HEK293 (cell line): ENCODE data around the gene SLC22A31.

Experiments used
- CTCF ChIA-PET: fragments of 350-600 bp; formaldehyde crosslinking; extraction: SDS; loops from one replicate; lab custom pipeline; 2021; ENCODE audit warnings: antibody characterized with exemption; lab: Yijun Ruan, JAX
- POLR2A ChIA-PET: fragments of 300-600 bp; formaldehyde crosslinking; extraction: SDS; loops from one replicate; lab custom pipeline; 2020; ENCODE audit warnings: antibody characterized with exemption, inconsistent platforms; lab: Yijun Ruan, JAX
- H3K27ac ChIP-seq: fragments of 200-500 bp; sonication (Bioruptor generic); 2 replicates; pipeline ENCODE4 v1.5.1; 2014; ENCODE audit warnings: low read depth, low read length, control low read depth, inconsistent platforms; ENCODE audit errors: extremely low read depth
- H3K36me3 ChIP-seq, 2 experiments: fragments of 200-500 bp in 1 of 2; sonication (Bioruptor generic) in 1 of 2; 1 replicate in 1 of 2; 2 replicates in 1 of 2; pipeline ENCODE4 v1.5.1; 2014 to 2017; ENCODE audit warnings: inconsistent platforms in 2 of 2, low read length in 2 of 2; ENCODE audit not compliant: control insufficient read depth in 2 of 2, insufficient read depth in 1 of 2
- H3K4me1 ChIP-seq: fragments of 200-500 bp; sonication (Bioruptor generic); 2 replicates; pipeline ENCODE4 v1.5.1; 2014; ENCODE audit warnings: mild to moderate bottlenecking, low read length, inconsistent platforms; ENCODE audit not compliant: control insufficient read depth, insufficient read depth
- H3K4me3 ChIP-seq: 2 replicates; pipeline ENCODE4 v1.5.1; 2011; ENCODE audit warnings: low read depth, mild to moderate bottlenecking, control low read depth, low read length, moderate library complexity
- H3K9me3 ChIP-seq: fragments of 200-500 bp; sonication (Bioruptor generic); 2 replicates; pipeline ENCODE4 v1.5.1; 2014; ENCODE audit warnings: low read depth, low read length, inconsistent platforms; ENCODE audit not compliant: control insufficient read depth, insufficient read depth
- EGR2 ChIP-seq: fragments of 450-650 bp; formaldehyde crosslinking; IDR thresholded peaks from 2 replicates; pipeline ENCODE4 v1.5.1; 2016; ENCODE audit warnings: low read depth, missing biosample characterization, missing genetic modification characterization
- HOXD13 ChIP-seq: sonication (generic); formaldehyde crosslinking; IDR thresholded peaks from 2 replicates; pipeline ENCODE4 v1.8.0; 2022; ENCODE audit warnings: missing genetic modification reagents, borderline replicate concordance
- KLF7 ChIP-seq: fragments of 450-650 bp; formaldehyde crosslinking; IDR thresholded peaks from 2 replicates; pipeline ENCODE4 v1.5.1; 2016; ENCODE audit warnings: missing biosample characterization, missing genetic modification characterization, borderline replicate concordance
- KLF9 ChIP-seq: fragments of 450-650 bp; formaldehyde crosslinking; IDR thresholded peaks from 2 replicates; pipeline ENCODE4 v1.5.1; 2016; ENCODE audit warnings: missing biosample characterization, missing genetic modification characterization, low read depth
- MEIS1 ChIP-seq: sonication (generic); formaldehyde crosslinking; IDR thresholded peaks from 2 replicates; pipeline ENCODE4 v1.8.1; 2022; ENCODE audit warnings: missing genetic modification reagents, mild to moderate bottlenecking, borderline replicate concordance
- SP3 ChIP-seq: fragments of 450-650 bp; formaldehyde crosslinking; IDR thresholded peaks from 2 replicates; pipeline ENCODE4 v1.5.1; 2016; ENCODE audit warnings: missing biosample characterization, missing genetic modification characterization
- TRIM28 ChIP-seq: IDR thresholded peaks from 2 replicates; pipeline ENCODE4 v1.6.1; 2011; ENCODE audit warnings: low read length, control low read depth, borderline replicate concordance
- YY2 ChIP-seq: fragments of 450-650 bp; formaldehyde crosslinking; IDR thresholded peaks from 2 replicates; pipeline ENCODE4 v1.5.1; 2016; ENCODE audit warnings: missing biosample characterization, missing genetic modification characterization
- ZBTB20 ChIP-seq: fragments of 450-650 bp; formaldehyde crosslinking; IDR thresholded peaks from 2 replicates; pipeline ENCODE4 v1.5.1; 2016; ENCODE audit warnings: missing biosample characterization, missing genetic modification characterization
- ZFHX2 ChIP-seq: fragments of 450-650 bp; formaldehyde crosslinking; conservative IDR thresholded peaks from 2 replicates; pipeline ENCODE4 v1.5.1; 2016; ENCODE audit warnings: missing biosample characterization, missing genetic modification characterization
- ZFP69B ChIP-seq: fragments of 450-650 bp; formaldehyde crosslinking; IDR thresholded peaks from 2 replicates; pipeline ENCODE4 v1.5.1; 2016; ENCODE audit warnings: missing biosample characterization, missing genetic modification characterization
- ZNF184 ChIP-seq: fragments of 450-650 bp; IDR thresholded peaks from 2 replicates; pipeline ENCODE4 v1.5.1; 2018; ENCODE audit warnings: missing biosample characterization, mild to moderate bottlenecking, missing genetic modification characterization
- ZNF335 ChIP-seq: fragments of 450-650 bp; formaldehyde crosslinking; conservative IDR thresholded peaks from 2 replicates; pipeline ENCODE4 v1.5.1; 2016; ENCODE audit warnings: missing biosample characterization, missing genetic modification characterization
- ZNF37A ChIP-seq: fragments of 450-650 bp; IDR thresholded peaks from 2 replicates; pipeline ENCODE4 v1.5.1; 2018; ENCODE audit warnings: missing biosample characterization, missing genetic modification characterization
- ZNF394 ChIP-seq: fragments of 450-650 bp; formaldehyde crosslinking; IDR thresholded peaks from 2 replicates; pipeline ENCODE4 v1.5.1; 2016; ENCODE audit warnings: missing biosample characterization, missing genetic modification characterization, mild to moderate bottlenecking, moderate library complexity, borderline replicate concordance
- ZNF544 ChIP-seq: fragments of 450-650 bp; formaldehyde crosslinking; IDR thresholded peaks from 2 replicates; pipeline ENCODE4 v1.5.0; 2017; ENCODE audit warnings: missing biosample characterization, missing genetic modification characterization
- ZNF600 ChIP-seq: fragments of 450-650 bp; formaldehyde crosslinking; IDR thresholded peaks from 2 replicates; pipeline ENCODE4 v1.5.1; 2016; ENCODE audit warnings: missing biosample characterization, missing genetic modification characterization
- ZNF768 ChIP-seq: fragments of 450-650 bp; formaldehyde crosslinking; IDR thresholded peaks from 2 replicates; pipeline ENCODE4 v1.5.1; 2018; ENCODE audit warnings: missing biosample characterization, mild to moderate bottlenecking, missing genetic modification characterization
- ZSCAN16 ChIP-seq: fragments of 450-650 bp; formaldehyde crosslinking; IDR thresholded peaks from 2 replicates; pipeline ENCODE4 v1.5.1; 2016; ENCODE audit warnings: missing biosample characterization, missing genetic modification characterization
- TF ChIP-seq, protein P1 (sequence below): fragments of 450-650 bp; formaldehyde crosslinking; IDR thresholded peaks from 2 replicates; pipeline ENCODE4 v1.5.0; 2017; ENCODE audit warnings: missing biosample characterization, missing genetic modification characterization, borderline replicate concordance
- TF ChIP-seq, protein P2 (sequence below): fragments of 450-650 bp; formaldehyde crosslinking; IDR thresholded peaks from 2 replicates; pipeline ENCODE4 v1.5.1; 2016; ENCODE audit warnings: missing biosample characterization, missing genetic modification characterization
- TF ChIP-seq, protein P3 (sequence below): fragments of 450-650 bp; formaldehyde crosslinking; IDR thresholded peaks from 2 replicates; pipeline ENCODE4 v1.5.1; 2016; ENCODE audit warnings: missing biosample characterization, missing genetic modification characterization
- TF ChIP-seq, protein P4 (sequence below): fragments of 450-650 bp; IDR thresholded peaks from 2 replicates; pipeline ENCODE4 v1.5.1; 2018; ENCODE audit warnings: missing biosample characterization, mild to moderate bottlenecking, missing genetic modification characterization

The SLC22A31 gene

DNA sequence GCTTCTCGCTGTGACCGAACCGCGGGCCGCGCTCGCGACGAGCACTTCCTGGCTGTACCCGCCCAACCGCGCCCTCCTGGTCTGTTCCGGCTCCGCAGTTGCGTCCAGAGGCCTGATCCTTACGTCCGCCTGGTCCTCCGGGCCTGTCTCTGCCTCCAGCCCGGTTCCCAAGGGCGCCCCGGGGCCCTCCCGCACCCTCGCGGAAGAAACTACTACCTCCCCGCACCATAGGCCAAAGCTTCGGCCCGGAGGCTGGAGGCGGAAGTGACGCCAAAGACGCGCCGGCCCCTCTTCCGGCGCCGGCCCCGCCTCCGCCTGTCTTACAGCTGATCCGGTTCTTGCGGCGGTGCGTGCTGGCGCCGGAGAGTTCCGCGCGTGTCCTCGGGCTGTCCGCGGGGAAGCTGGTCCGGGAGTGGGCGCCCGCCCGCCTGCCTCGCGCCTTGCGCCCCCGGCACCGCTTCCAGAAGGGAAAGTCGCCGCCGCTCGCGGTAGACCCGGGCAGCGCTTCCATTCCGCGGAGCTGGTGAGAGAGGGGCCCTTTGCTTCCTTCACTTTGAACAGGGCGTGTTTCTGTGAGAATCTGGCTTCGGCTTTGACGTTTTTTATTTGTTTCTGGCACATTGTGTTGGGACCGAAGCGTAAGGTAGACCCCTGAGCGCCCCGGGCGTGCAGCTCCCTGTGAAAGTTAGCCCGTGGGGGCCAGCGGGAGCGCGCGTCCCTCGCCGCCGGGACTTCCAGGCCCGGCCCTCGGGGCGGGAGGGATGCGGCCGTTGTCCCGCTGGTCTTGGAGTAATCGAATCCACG, 17.3 kb upstream of the SLC22A31 start, which contains the start of gene ZNF778 (continued):
- TF ChIP-seq ZNF184 (tag by site-specific recombination) = no peak
- TF ChIP-seq ZNF394 (tag by site-specific recombination) = peak; percentile 63; the same call in 1 of the 2 replicates
- no peak for TF ChIP-seq ZNF37A (tag by site-specific recombination)
- TF ChIP-seq TRIM28 = no peak
- TF ChIP-seq ZBTB20 (tag by site-specific recombination) = peak; percentile 76; the same call in 1 of the 2 replicates
- TF ChIP-seq ZNF600 (tag by site-specific recombination) = peak; percentile 48; the same call in 1 of the 2 replicates
- no peak for TF ChIP-seq HOXD13 (CRISPR knock-in tag)
- TF ChIP-seq KLF9 (tag by site-specific recombination) = peak; percentile 89
- no peak for TF ChIP-seq YY2
- peak; percentile 16; the same call in 1 of the 2 replicates for TF ChIP-seq ZFP69B (tag by site-specific recombination)
- TF ChIP-seq, protein P1, sequence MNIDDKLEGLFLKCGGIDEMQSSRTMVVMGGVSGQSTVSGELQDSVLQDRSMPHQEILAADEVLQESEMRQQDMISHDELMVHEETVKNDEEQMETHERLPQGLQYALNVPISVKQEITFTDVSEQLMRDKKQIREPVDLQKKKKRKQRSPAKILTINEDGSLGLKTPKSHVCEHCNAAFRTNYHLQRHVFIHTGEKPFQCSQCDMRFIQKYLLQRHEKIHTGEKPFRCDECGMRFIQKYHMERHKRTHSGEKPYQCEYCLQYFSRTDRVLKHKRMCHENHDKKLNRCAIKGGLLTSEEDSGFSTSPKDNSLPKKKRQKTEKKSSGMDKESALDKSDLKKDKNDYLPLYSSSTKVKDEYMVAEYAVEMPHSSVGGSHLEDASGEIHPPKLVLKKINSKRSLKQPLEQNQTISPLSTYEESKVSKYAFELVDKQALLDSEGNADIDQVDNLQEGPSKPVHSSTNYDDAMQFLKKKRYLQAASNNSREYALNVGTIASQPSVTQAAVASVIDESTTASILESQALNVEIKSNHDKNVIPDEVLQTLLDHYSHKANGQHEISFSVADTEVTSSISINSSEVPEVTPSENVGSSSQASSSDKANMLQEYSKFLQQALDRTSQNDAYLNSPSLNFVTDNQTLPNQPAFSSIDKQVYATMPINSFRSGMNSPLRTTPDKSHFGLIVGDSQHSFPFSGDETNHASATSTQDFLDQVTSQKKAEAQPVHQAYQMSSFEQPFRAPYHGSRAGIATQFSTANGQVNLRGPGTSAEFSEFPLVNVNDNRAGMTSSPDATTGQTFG = no peak
- TF ChIP-seq KLF7 (tag by site-specific recombination) = no peak; the same call in 1 of the 2 replicates
- TF ChIP-seq, protein P2, sequence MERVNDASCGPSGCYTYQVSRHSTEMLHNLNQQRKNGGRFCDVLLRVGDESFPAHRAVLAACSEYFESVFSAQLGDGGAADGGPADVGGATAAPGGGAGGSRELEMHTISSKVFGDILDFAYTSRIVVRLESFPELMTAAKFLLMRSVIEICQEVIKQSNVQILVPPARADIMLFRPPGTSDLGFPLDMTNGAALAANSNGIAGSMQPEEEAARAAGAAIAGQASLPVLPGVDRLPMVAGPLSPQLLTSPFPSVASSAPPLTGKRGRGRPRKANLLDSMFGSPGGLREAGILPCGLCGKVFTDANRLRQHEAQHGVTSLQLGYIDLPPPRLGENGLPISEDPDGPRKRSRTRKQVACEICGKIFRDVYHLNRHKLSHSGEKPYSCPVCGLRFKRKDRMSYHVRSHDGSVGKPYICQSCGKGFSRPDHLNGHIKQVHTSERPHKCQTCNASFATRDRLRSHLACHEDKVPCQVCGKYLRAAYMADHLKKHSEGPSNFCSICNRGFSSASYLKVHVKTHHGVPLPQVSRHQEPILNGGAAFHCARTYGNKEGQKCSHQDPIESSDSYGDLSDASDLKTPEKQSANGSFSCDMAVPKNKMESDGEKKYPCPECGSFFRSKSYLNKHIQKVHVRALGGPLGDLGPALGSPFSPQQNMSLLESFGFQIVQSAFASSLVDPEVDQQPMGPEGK (tag by site-specific recombination) = peak; percentile 50
- peak; percentile 48; the same call in 1 of the 2 replicates for TF ChIP-seq SP3 (tag by site-specific recombination)

DNA sequence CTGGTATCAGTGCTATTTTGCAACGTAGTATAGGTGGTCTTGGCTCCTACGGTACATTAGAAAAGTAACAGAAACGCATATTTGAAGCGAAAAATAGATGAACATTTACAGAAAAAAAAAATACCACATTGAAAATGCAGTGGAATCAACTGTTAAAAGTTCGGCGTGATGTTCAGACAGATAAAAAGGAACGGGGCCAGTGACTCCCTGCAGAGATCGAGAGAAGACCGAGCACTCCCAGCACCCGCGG, 16.7 kb upstream of the SLC22A31 start:
- ChIA-PET POLR2A (interaction anchor here (1.1 to 1.7 kb wide), 6 partner anchors 16 to 407 kb away, joined by 3 to 9 read pairs (median 6); partner anchors contain the start of gene CDH15), CTCF (interaction anchor here (1.0 to 1.5 kb wide), 3 partner anchors 15 to 80 kb away, joined by 5 to 6 read pairs (median 5); no protein-coding TSS in a partner anchor)
- Histone ChIP-seq H3K36me3 (peaks cover 0 to 29% of the 10 kb centered on the region in 2 experiments; a peak in 2 of 3 replicates), H3K4me3 (peak overlapping the region; percentile 65), H3K9me3 (no peaks in the 10 kb centered on the region), H3K4me1 (no peaks in the 10 kb centered on the region), H3K27ac (peak overlapping the region; percentile 78)
- TF ChIP-seq MEIS1 (CRISPR knock-in tag) = no peak

DNA sequence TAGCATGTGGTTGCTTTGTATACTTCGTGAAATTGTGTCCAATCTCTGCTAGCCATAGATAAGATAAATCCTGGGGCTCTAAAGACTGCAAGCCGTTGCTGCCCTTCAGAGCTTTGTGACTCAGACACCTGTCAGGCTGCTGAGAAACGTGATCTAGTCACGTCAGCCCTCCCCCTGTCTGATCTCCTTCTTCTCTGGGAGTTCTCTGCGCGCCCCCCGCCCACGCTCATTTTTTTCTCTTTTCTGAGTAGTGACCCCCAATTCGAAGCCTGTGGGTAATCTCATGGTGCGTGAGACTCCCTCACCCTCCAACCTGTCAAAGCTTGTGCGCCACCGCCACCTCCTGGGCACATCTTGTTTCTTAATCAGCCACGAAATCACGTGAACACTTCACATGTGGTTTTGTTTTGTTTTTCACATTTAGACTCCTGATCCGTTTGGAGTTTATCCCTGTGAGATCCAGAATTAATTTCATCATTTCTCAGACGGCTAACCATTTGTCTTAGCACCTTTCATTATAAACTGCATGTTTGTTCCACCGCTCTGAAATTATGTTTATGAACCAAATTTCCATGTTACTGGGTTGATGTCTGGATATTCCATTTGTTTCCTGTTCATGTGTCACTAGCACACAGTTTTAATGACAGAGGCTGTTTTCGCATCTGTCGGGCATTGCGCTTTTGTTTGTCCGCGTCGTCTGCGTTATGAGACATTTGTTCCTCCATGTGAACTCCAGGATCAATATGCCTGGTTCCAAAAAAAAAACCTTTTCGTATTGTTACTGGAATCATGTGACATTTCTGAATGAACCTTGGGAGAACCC, 16.2 kb upstream of the SLC22A31 start:
- H3K4me1 ChIP-seq = no peaks in the 10 kb centered on the region
- H3K36me3 ChIP-seq = peaks cover 0 to 23% of the 10 kb centered on the region in 2 experiments; a peak in 2 of 3 replicates
- H3K9me3 ChIP-seq = no peaks in the 10 kb centered on the region
- ChIA-PET POLR2A (interaction anchor here (1.0 to 1.7 kb wide), 2 partner anchors 15 to 31 kb away, joined by 3 to 4 read pairs; no protein-coding TSS in a partner anchor), CTCF (interaction anchor here (0.6 to 1.5 kb wide), 9 partner anchors 9 to 401 kb away, joined by 3 to 5 read pairs (median 3); no protein-coding TSS in a partner anchor)
- H3K27ac ChIP-seq = peak overlapping the region; percentile 78; the same call in 1 of the 2 replicates
- H3K4me3 ChIP-seq = peak overlapping the region; percentile 65
- TF ChIP-seq, protein P3, sequence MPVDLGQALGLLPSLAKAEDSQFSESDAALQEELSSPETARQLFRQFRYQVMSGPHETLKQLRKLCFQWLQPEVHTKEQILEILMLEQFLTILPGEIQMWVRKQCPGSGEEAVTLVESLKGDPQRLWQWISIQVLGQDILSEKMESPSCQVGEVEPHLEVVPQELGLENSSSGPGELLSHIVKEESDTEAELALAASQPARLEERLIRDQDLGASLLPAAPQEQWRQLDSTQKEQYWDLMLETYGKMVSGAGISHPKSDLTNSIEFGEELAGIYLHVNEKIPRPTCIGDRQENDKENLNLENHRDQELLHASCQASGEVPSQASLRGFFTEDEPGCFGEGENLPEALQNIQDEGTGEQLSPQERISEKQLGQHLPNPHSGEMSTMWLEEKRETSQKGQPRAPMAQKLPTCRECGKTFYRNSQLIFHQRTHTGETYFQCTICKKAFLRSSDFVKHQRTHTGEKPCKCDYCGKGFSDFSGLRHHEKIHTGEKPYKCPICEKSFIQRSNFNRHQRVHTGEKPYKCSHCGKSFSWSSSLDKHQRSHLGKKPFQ (tag by site-specific recombination) = no peak
- TF ChIP-seq ZSCAN16 (tag by site-specific recombination) = no peak
- no peak for TF ChIP-seq ZNF768 (tag by site-specific recombination)
- TF ChIP-seq ZFHX2 (tag by site-specific recombination) = peak; percentile 53
- TF ChIP-seq ZNF394 (tag by site-specific recombination) = 0 out of 2 replicates have a peak, but pooled peaks have one; percentile 19
- no peak for TF ChIP-seq ZNF544 (tag by site-specific recombination)
- peak; percentile 33; the same call in 1 of the 2 replicates for TF ChIP-seq ZNF335
- TF ChIP-seq, protein P4, sequence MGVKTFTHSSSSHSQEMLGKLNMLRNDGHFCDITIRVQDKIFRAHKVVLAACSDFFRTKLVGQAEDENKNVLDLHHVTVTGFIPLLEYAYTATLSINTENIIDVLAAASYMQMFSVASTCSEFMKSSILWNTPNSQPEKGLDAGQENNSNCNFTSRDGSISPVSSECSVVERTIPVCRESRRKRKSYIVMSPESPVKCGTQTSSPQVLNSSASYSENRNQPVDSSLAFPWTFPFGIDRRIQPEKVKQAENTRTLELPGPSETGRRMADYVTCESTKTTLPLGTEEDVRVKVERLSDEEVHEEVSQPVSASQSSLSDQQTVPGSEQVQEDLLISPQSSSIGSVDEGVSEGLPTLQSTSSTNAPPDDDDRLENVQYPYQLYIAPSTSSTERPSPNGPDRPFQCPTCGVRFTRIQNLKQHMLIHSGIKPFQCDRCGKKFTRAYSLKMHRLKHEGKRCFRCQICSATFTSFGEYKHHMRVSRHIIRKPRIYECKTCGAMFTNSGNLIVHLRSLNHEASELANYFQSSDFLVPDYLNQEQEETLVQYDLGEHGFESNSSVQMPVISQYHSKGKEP = no peak
- peak; percentile 21; the same call in 1 of the 2 replicates for TF ChIP-seq EGR2 (tag by site-specific recombination)
